Muscle of leg (tissue), 11 donors: Measurements from ENCODE around the gene PCYOX1L. TPM values are rescaled to one million over a fixed set of nuclear protein-coding genes. Genes with fewer than 3 reads are reported as not detected.
"Not testable (repeated sequence)": the region's sequence is repeated elsewhere in the genome, so short reads cannot be mapped to it uniquely, and the experiment has no call there.

Experiments used
- DNase-seq: peaks from one replicate; pipeline ENCODE4 v3.0.0; 2013
- H3K27ac ChIP-seq: one replicate; pipeline ENCODE4 v1.5.1; 2013; ENCODE audit warnings: mild to moderate bottlenecking, low read length, control low read depth
- H3K27me3 ChIP-seq: one replicate; pipeline ENCODE4 v1.6.1; 2013; ENCODE audit warnings: low read length; ENCODE audit not compliant: control insufficient read depth, insufficient read depth
- H3K36me3 ChIP-seq: one replicate; pipeline ENCODE4 v1.6.1; 2013; ENCODE audit warnings: low read length; ENCODE audit not compliant: control insufficient read depth, insufficient read depth
- H3K4me1 ChIP-seq: one replicate; pipeline ENCODE4 v1.6.1; 2013; ENCODE audit warnings: low read length; ENCODE audit not compliant: control insufficient read depth, insufficient read depth
- H3K4me3 ChIP-seq: one replicate; pipeline ENCODE4 v1.5.1; 2013; ENCODE audit warnings: low read length, control low read depth
- H3K9me3 ChIP-seq: replicated peaks from 2 replicates; pipeline ENCODE4 v1.6.1; 2013; ENCODE audit warnings: low read depth, low read length; ENCODE audit not compliant: control insufficient read depth
- WGBS: methylation state at CpG from one replicate; pipeline ENCODE4 v1.1.5; 2013; ENCODE audit warnings: missing lambda C conversion rate; ENCODE audit not compliant: insufficient coverage; 5-methylcytosine and 5-hydroxymethylcytosine counted together
- polyA plus RNA-seq, 8 donors: library from polyadenylated mRNA; unstranded; fragments of 120-200 nt; gene quantifications; one replicate each; pipeline versions ENCODE4 v1.2.1 to v1.2.3, GENCODE V29; 2013; ENCODE audit warnings: inconsistent platforms in 1 of 8, low replicate concordance in 1 of 8; ENCODE audit not compliant: insufficient read length in 8 of 8, insufficient read depth in 1 of 8
- total RNA-seq: library from RNA; stranded (reverse); fragments of 120-200 nt; gene quantifications from one replicate; pipeline ENCODE4 v1.2.4, GENCODE V29; 2013

The PCYOX1L gene
- total and polyA plus RNA-seq, 9 donors, result 6.3 to 11.6 (median 9.2) TPM

GRCh38 chr5:149391076-149391475 lies 33.2 kb downstream of the PCYOX1L start:
- not testable (repeated sequence) for H3K27ac ChIP-seq
- peaks cover 32% of the 10 kb centered on the region for H3K4me1 ChIP-seq

DNA sequence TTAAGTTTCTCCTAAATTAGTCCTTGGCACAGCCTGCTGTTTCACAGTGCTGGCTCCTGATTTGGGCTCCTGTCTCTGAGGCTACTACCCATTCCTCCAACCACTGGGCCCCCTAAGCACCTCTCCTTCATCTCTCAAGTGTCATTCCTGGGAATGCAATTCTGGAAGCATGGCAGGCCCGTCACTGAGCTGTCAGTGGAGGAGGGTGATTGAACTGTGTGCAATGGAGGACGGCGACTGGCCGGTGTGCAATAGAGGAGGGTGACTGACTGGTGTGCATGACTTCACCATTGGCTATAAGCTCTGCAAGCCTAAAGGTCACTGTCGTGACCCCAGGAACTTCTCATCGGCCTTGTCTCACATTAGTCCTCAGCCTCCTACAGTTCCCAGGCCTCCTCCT lies 33.7 kb downstream of the PCYOX1L start:
- Histone ChIP-seq H3K36me3 (no peaks in the 10 kb centered on the region), H3K4me1 (peaks cover 30% of the 10 kb centered on the region), H3K27ac (no peak overlapping the region), H3K4me3 (no peak overlapping the region), H3K27me3 (no peaks in the 10 kb centered on the region), H3K9me3 (no peaks in the 10 kb centered on the region)
- WGBS, result 63% methylated on average over 6 of the region's 6 CpGs
- DNase-seq, result no peak

More at GRCh38 chr5:149391076-149391475, 33.2 kb downstream of the PCYOX1L start:
- WGBS, result 73% methylated on average over 4 of the region's 6 CpGs
- not testable (repeated sequence) for DNase-seq, H3K9me3 ChIP-seq, H3K27me3 ChIP-seq, H3K4me3 ChIP-seq, H3K36me3 ChIP-seq

GRCh38 chr5:149392718-149393117 lies 34.9 kb downstream of the PCYOX1L start:
- H3K27ac ChIP-seq, result no peak overlapping the region
- no peak overlapping the region for H3K4me3 ChIP-seq
- H3K4me1 ChIP-seq, result peaks cover 21% of the 10 kb centered on the region
- no peaks in the 10 kb centered on the region for H3K9me3 ChIP-seq
- WGBS, result 84% methylated on average over 5 of the region's 19 CpGs
- DNase-seq, result no peak
- H3K36me3 ChIP-seq, result no peaks in the 10 kb centered on the region
- no peaks in the 10 kb centered on the region for H3K27me3 ChIP-seq

DNA sequence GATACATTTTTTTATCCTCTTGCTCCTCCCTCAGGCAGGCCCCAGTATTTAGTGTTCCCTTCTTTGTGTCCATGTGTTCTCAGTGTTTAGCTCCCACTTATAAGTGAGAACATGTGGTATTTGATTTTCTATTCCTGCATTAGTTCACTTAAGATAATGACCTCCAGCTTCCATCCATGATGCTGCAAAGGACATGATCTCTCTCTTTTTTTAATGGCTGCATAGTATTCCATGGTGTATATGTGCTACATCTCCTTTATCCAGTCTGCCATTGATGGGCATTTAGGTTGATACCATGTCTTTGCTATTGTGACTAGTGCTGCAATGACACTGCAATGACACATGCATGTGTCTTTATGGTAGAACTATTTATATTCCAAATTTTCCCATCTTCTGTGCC lies 37.1 kb downstream of the PCYOX1L start:
- not testable (repeated sequence) for H3K36me3 ChIP-seq, H3K4me1 ChIP-seq, H3K27me3 ChIP-seq, H3K9me3 ChIP-seq, H3K27ac ChIP-seq, H3K4me3 ChIP-seq, DNase-seq

- DNase-seq, result no peak
- 71% methylated on average over 3 of the region's 6 CpGs for WGBS
- Histone ChIP-seq H3K27ac (no peak overlapping the region), H3K4me3 (no peak overlapping the region), H3K9me3 (no peaks in the 10 kb centered on the region), H3K36me3 (no peaks in the 10 kb centered on the region), H3K27me3 (no peaks in the 10 kb centered on the region), H3K4me1 (peaks cover 14% of the 10 kb centered on the region)
These were observed 39.7 kb downstream of the PCYOX1L start for GRCh38 chr5:149397530-149397929.

DNA sequence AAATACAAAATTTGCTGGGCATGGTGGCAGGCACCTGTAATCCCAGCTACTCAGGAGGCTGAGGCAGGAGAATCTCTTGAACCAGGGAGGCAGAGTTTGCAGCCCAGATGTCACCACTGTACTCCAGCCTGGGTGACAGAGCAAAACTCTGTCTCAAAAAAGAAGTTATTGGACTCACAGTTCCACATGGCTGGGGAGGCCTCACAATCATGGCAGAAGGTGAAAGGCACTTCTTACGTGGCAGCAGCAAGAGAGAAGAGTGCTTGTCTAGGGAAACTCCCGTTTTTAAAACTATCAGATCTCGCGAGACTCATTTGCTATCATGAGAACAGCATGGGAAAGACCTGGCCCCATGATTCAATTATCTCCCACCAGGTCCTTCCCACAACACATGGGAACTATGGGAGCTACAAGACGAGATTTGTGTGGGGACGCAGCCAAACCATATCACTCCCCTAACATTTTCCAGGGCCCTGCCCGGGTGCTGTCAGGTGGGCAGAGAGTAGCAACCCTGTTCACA lies 41.0 kb downstream of the PCYOX1L start:
- H3K36me3 ChIP-seq, H3K4me3 ChIP-seq, H3K27me3 ChIP-seq, H3K27ac ChIP-seq, DNase-seq, H3K9me3 ChIP-seq: not testable (repeated sequence)
- H3K4me1 ChIP-seq, result peaks cover 14% of the 10 kb centered on the region
- 58% methylated on average over 3 of the region's 7 CpGs for WGBS

DNA sequence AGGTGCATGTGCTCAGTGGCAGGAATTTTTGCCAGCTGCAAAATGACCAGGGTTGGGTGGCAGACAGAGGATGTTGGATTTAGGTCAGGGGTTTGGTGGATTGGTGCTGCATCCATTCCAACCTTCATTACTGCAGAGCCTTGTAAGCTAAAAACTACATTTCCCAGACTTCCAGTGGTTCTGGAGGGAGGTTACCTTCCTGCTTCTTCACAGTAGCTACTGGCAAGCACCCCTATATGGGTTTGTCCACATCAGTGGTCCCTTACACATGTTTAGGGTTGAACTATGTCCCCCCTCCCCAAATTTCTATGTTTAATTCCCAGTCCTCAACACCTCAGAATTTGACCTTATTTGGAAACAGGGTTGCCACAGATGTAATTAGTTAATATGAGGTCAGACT lies 41.9 kb downstream of the PCYOX1L start:
- DNase-seq, result no peak
- no peaks in the 10 kb centered on the region for H3K9me3 ChIP-seq
- no peak overlapping the region for H3K4me3 ChIP-seq
- H3K36me3 ChIP-seq, result no peaks in the 10 kb centered on the region
- H3K27ac ChIP-seq, result peak overlapping the region; percentile 83
- H3K27me3 ChIP-seq, result no peaks in the 10 kb centered on the region
- H3K4me1 ChIP-seq, result peaks cover 16% of the 10 kb centered on the region

GRCh38 chr5:149400304-149400703 lies 42.5 kb downstream of the PCYOX1L start:
- Histone ChIP-seq H3K36me3 (no peaks in the 10 kb centered on the region), H3K27ac (peak overlapping the region; percentile 83), H3K4me3 (no peak overlapping the region), H3K9me3 (no peaks in the 10 kb centered on the region), H3K27me3 (no peaks in the 10 kb centered on the region), H3K4me1 (peaks cover 21% of the 10 kb centered on the region)
- DNase-seq, result peak; percentile 91
- WGBS, result 26% methylated on average over 4 of the region's 6 CpGs

DNA sequence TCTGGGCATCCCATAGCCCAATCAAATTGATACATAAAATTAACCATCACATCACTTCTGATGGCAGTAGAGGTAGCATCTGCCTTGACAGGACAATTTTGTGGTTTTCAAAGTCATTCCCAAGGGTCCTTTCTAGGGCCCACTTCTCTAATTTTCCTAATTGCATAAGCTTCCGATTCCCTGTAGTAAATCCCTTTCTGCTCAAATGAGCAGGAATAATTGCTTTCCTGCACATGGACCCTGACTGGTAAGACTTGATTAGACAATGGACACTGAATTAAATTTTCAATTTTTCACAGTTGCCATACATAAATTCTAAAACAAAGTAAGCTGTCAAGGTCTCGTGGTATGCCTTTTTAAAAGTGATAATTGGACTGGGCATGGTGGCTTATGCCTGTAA lies 43.2 kb downstream of the PCYOX1L start:
- no peak overlapping the region for H3K4me3 ChIP-seq
- WGBS, result no CpG with 5 or more reads among the region's 2 CpGs
- H3K27me3 ChIP-seq, result no peaks in the 10 kb centered on the region
- H3K9me3 ChIP-seq, result no peaks in the 10 kb centered on the region
- DNase-seq, result no peak
- no peaks in the 10 kb centered on the region for H3K36me3 ChIP-seq
- H3K4me1 ChIP-seq, result peaks cover 28% of the 10 kb centered on the region
- H3K27ac ChIP-seq, result peak overlapping the region; percentile 83

DNA sequence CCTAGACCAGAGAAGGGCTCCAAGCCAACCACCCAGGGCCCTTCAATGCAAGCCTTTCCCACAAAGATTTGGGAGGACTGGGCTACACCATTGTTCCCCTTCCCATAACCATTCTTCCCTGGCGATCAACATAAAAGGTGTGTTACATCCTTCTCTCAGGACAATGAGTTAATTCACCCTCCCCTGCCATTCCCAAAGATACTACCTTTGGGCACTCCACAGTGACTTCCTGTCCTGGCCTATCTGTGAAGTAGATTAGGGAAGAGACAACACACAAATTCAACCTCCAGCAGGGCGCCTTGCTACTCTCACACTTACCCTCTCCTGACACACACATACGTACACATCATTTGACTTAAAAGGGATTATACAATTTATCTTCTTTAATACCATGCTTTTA lies 44.4 kb downstream of the PCYOX1L start:
- Histone ChIP-seq H3K4me1 (peaks cover 35% of the 10 kb centered on the region), H3K36me3 (no peaks in the 10 kb centered on the region), H3K27ac (no peak overlapping the region), H3K27me3 (no peaks in the 10 kb centered on the region), H3K9me3 (no peaks in the 10 kb centered on the region), H3K4me3 (no peak overlapping the region)
- WGBS, result 100% methylated on average over 1 of the region's 3 CpGs
- no peak for DNase-seq
